ENCODE measurements around the gene INPP4A. TPM values are rescaled to one million over a fixed set of nuclear protein-coding genes. Genes with fewer than 3 reads are reported as not detected.

INPP4A gene
- total RNA-seq, 1 donor, result 26.8 TPM

- DNase-seq (ENCODE audit: low read depth), result peak; percentile 77
- TF ChIP-seq CTCF (IDR thresholded peaks at IDR 0.05; ENCODE audit: insufficient read depth, low read depth, low read length), result no peak
- H3K4me3 ChIP-seq (ENCODE audit: low read depth, low read length), result no peak overlapping the region
These were observed 21.0 kb downstream of the INPP4A start for GRCh38 chr2:98465456-98466226.

DNA sequence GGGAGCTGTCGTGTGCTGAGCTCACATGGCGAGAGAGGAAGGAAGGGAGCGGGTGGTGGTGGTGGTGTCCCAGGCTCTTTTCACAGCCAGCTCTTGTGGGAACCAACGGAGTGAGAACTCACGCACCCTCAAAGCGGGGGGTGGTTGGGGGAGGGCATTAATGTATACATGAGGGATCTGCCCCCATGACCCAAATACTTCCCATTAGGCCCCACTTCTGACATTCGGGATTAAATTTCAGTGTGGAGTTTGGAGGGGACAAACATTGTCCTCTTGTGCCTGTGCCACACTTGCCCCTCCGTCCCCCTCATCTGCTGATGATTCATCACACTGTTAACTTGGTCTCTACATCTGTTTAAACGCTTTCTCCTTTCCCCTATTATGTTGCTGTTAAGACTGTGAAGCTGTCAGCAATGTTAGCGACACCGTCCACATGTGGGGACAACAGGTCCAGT is 22.5 kb downstream of the INPP4A start:
- no peak overlapping the region for H3K4me3 ChIP-seq (ENCODE audit: low read depth, low read length)
- TF ChIP-seq CTCF (IDR thresholded peaks at IDR 0.05; ENCODE audit: insufficient read depth, low read depth, low read length), result no peak
- no peak for DNase-seq (ENCODE audit: low read depth)

GRCh38 chr2:98467652-98468051 is 23.0 kb downstream of the INPP4A start:
- no peak for TF ChIP-seq CTCF (IDR thresholded peaks at IDR 0.05; ENCODE audit: insufficient read depth, low read depth, low read length)

GRCh38 chr2:98468621-98469236 is 24.1 kb downstream of the INPP4A start:
- DNase-seq (ENCODE audit: low read depth), result no peak
- H3K4me3 ChIP-seq (ENCODE audit: low read depth, low read length), result no peak overlapping the region
- no peak for TF ChIP-seq CTCF (IDR thresholded peaks at IDR 0.05; ENCODE audit: insufficient read depth, low read depth, low read length)

More at GRCh38 chr2:98467652-98468051, 23.0 kb downstream of the INPP4A start:
- H3K4me3 ChIP-seq (ENCODE audit: low read depth, low read length), result no peak overlapping the region
- no peak for DNase-seq (ENCODE audit: low read depth)

GRCh38 chr2:98469862-98470544 is 25.3 kb downstream of the INPP4A start:
- no peak overlapping the region for H3K4me3 ChIP-seq (ENCODE audit: low read depth, low read length)
- DNase-seq (ENCODE audit: low read depth), result no peak
- TF ChIP-seq CTCF (IDR thresholded peaks at IDR 0.05; ENCODE audit: insufficient read depth, low read depth, low read length), result no peak

- H3K4me3 ChIP-seq (ENCODE audit: low read depth, low read length), result no peak overlapping the region
- no peak for TF ChIP-seq CTCF (IDR thresholded peaks at IDR 0.05; ENCODE audit: insufficient read depth, low read depth, low read length)
- DNase-seq (ENCODE audit: low read depth), result no peak
These were observed 26.2 kb downstream of the INPP4A start for GRCh38 chr2:98470851-98471255.

All from fibroblast of villous mesenchyme (primary cell).